GM19099 (cell line): ENCODE results near the gene AVPR2.

Source experiments
- POLR2A ChIP-seq: IDR thresholded peaks from 3 replicates; pipeline ENCODE4 v1.6.1; 2011; ENCODE audit warnings: low read depth; ENCODE audit not compliant: insufficient read length; ENCODE audit errors: extremely low read depth

AVPR2 gene

DNA sequence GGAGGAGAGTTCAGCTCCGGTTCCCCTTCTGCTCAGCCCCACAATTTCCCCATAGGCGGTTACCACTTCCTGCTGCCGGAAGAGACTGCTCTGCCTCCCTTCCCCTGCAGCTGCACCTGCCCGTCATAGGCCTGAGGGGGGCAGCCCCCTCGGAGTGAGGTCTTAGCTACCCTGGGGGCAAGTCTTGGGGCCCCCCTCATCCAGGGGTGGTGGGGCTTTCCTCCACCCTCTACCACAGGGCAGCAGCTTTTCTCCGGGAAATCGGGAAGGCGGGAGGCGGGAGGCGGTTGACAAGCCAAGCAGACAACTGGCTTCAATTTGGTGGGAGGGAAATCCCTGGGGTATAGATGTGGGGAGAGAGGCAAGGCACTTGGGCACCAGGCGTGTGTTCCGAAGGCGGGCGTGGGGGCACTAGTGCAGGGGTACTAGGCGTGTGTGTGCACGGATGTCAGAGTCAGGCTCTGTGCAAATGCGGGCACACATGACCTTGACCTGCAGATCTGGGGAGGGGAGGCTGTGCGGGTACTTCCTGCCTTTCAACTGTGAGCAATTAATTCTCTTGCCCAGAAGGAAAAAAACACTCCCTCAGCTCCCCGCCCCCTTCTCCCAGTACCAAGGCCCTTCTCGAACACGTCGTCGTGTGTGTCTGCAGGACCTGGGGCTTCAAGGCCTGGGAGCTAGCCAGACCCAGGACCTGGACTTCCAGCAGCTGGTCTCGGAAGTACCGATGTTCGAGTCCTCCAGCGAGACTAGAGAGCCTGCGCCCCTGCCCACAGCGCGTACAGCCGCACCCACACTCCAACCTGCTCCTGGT is 22.6 kb downstream of the AVPR2 start:
- peak; percentile 47 for TF ChIP-seq POLR2A

DNA sequence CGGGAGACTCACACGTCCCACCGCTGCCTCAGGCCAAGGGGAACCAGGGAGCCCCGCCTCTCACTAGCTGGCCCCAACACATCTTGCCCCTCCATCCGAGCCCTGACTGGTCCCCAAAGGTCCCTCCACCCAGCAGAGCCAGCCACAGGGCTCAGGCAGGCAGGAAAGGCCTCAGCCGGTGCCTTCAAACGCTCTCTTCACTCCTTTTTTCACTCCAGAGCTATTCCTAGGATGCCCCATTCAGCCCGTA is 23.1 kb downstream of the AVPR2 start:
- no peak for TF ChIP-seq POLR2A

DNA sequence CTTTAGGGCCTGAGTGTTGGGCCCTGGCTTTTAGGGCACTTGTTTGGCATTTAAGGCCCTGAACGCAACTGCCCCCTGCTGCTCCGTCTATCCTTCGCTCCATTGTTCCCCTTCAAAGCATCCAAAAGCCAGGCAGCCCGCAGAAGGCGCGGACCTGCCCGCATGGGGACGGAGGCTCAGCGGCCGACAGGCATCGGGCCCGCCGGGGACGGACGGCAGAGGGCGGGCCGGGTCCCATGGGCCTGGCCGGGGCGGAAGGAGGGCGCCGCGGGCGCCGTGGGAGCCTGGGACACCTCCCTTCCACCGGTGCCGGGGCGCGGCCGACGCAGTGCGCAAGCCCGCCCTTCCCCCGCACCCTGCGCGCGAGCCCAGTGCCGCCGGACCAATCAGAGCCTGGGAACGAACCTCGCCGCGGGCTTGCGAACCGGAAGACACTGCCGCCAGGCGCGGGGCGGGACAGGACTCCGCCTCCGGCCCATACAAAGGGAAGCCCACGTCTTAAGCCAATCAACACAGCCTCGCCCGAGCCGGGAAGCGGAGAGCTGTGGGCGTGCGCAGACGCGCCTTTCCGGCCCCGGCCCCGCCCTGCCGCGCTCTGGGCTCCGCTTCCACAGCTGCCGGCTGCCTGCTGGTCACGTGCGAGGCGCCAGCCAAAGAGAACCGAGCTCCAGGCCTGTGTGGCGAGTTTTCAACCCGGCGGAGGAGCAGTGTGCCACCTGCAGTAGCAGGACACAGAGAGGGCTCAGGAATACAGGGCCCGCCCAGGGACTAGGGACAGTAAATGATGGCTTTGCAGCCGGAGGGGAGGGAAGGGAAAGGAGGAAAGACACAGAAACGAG is 23.7 kb downstream of the AVPR2 start:
- peak; percentile 73 for TF ChIP-seq POLR2A

DNA sequence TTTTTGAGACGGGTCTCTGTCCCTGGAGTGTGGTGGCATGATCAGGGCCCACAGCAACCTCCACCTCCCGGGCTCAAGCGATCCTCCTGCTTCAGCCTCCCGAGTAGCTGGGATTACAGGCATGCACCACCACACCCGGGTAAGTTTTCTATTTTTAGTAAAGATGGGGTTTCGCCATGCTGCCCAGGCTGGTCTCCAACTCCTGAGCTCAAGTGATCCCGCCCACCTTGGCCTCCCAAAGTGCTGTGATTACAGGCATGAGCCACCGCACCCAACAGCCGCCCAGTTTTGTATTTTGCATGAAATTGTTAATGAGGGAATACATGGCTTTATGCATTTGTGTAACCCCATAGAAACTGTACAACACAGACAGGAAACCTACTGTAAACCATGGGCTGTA is 24.4 kb downstream of the AVPR2 start:
- no peak for TF ChIP-seq POLR2A

DNA sequence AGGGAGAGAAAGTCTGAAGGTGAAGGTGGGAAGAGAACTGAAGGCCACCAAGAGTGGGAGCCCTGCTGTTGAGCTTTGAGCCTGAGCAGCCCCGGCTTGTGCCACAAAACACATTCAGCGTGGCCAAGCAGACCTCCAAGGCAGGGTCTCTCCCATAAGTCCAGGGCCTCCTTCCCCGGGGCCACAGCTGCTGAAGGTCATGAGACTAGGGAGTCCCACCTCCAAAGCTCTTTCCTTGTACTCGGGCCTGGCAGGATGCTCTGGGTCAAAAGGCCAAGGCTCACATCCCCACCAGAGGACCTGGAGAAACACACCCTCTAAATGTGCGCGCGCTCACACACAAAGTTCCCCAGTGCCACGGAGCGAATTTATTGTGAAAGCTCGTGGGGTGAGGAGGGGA is 25.1 kb downstream of the AVPR2 start:
- no peak for TF ChIP-seq POLR2A

DNA sequence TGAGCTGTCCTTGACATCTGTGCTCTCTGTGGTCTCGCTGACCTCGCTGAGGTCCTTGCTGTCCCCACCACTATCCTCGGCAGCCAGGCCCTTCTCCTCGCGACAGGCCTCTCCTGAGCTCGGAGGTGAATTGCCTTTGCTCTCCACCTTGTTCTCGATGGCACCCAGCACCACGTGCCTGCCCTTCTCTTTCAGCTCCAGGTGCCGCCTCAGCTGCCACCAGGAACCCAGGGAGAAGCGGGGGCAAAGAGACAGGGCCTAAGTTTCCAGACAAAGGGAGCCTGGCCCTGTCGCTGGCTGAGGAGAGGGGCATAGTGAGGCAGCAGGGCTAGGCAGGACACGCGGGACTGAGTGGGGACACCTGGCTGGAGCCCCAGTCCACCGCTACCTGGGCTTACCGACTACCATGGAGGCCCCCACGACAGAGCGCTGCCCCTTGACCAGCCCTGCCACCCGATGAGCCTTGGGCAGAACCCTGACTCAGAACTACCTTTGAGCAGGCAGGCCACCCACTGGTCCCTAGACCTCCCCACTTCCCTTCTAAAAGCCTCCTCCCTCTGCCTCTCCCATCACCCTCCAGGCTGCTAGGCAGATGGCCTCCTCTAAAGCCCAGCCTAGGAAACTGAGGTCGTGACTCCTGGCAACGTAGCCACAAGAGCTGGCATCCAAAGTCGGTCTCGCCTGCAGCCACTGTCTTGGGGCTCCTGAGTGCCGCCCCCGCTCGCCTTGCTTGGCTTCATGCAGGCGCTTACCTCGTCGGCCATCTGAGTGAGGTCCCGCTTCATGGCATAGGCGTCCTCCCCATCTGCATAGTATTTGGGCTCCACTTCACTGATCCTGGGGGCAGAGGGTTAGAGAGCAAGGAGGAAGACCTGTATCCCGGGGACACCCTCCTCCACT is 25.8 kb downstream of the AVPR2 start:
- no peak for TF ChIP-seq POLR2A

DNA sequence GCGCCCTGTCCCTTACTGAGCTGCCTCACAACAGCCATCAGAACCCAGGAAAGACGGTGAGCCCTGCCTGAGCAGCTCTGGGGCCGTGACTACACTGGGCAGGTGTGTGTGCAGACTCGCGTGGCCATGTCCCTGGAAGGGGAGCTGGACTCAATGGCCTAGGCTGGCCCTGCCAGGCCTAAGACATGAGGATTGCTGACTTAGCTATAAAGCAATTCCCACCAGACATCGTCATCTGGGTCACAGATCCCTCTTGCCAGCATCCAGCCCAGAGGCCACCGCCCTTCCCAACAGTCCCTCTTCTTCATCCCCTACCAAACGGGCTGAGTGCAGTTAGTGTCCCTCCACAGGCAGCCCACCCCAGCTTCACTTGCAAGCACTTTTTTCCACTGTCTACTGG is 26.7 kb downstream of the AVPR2 start:
- TF ChIP-seq POLR2A: no peak

DNA sequence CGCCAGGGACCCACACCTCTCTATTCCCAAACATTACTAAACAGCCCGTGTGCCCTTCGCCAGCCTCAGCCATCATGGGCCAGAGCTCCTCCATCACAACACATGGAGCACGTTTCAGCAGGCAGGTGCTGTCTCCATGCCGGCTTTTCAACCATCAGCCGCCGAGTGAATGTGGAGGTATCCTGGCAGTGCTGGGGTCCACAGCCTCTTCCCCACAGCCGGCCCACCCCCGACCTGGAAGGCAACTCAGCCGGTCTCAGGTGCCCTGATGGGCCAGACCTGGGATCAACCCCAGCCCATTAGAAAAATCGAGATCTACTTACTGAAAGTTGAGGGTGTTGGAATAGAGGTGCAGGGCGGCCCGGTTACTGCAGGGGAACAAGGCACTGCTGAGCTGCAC is 27.3 kb downstream of the AVPR2 start:
- no peak for TF ChIP-seq POLR2A

DNA sequence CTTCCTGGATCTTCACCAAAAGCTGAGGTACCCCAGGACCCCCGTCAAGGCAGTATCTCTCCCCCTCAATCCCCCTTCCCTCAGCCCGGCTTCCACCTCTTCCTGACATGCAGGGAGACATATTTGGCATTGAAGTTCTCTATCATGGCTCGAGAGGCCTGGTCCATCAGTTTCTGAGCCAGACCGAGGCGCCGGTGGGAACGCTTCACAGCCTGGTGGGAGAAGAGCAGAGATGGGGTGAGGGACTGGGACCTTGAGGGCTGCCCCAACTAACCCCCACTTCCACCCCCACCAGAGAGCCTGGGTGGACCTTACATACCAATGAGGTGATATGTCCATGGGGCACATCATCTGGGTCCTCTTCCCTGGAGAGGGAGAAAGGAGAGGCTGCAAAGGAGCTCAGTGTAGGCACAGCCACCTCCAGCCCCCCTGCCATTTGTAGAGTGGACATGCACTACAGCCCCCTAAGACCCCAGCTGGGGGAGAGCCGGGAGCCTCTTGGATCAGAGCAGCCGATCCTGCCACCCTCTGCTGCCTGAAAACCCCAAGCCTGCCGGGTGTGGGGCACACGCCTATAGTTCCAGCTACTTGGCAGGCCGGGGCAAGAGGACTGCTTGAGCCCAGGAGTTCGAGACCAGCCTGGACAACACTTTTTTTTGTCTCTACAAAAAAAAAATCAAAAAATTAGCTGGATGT is 27.9 kb downstream of the AVPR2 start:
- no peak for TF ChIP-seq POLR2A

DNA sequence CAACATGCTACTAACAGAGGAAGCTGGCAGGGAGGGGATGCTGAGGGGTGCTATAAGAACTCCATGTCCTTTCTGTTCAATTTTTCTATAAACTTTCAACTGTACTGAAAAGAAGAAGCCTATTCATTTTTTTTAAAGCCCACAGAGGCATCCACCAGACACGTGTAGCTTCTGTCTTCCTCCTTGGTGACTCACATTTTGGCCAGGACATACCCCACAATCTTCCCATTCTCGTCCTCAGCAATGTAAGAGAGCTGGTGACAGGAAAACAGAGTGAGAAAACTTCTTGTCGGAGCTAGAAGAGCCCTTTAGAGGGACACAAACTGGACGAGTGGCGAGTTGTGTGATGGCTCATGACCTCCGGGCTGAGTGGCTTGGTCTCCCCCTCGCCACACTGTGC is 29.3 kb downstream of the AVPR2 start:
- TF ChIP-seq POLR2A: no peak

DNA sequence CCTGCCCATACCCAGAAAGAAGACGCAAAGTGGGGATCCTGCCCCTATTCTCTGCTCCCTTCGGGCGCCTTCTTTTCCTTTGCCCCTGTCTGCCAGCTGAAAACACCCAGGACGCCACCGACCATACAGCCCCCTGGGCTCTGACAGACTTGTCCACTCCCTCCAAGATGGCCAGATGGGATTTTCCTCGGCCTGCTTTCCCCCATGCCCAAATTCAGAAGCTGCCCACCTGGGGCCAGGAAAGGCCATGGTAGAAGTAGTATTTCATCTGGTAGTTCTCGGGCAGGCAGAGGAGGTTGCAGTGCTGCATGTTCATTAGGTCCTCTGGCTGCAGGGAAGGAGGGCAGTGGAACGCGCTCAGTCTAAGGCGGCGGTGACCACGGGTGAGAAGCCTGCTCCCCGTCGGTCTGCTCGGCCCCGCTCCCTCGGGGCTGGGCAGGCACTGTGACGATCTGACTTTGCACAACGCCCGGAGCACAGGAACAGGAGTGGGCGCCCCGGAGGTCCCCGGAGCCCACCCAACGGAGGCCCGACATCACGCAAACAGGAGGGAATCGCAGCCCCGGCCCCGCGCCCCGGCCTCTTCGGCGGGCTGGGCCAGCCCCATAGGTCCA is 29.8 kb downstream of the AVPR2 start:
- no peak for TF ChIP-seq POLR2A

DNA sequence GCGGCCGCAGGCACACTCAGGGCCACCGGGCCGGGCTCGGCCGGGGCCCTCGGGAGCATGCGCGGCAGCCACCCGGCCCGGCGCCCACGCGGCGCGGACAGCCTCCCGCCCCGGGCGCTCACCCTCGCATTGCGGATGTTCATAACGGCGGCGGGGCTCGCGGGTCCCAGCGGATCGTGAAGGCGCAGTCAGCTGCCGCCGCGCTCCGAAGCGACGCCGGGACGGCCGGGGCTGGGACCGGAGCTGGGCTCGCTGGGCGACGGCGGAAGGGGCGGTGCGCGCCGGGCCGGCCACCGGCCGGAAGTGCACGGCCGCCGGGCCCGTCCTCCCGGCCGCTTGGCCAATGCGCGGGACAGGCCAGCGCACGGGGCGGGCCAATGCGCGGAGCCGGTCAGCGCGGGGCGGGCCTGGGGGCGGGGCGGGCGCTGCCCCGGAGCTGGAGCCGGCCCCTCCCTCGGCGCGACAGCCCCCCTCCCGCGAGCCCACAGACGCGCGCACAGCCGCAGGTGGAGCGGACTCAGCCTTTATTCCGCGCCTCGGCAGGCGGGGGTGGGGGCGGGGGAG is 30.4 kb downstream of the AVPR2 start, which contains the start of gene NAA10:
Gene NAA10, minus strand, starts transcription at position 276 of the 564 bp plus-strand sequence. Its CDS starts 133 bp downstream, at position 143.
- TF ChIP-seq POLR2A: peak; percentile 60

DNA sequence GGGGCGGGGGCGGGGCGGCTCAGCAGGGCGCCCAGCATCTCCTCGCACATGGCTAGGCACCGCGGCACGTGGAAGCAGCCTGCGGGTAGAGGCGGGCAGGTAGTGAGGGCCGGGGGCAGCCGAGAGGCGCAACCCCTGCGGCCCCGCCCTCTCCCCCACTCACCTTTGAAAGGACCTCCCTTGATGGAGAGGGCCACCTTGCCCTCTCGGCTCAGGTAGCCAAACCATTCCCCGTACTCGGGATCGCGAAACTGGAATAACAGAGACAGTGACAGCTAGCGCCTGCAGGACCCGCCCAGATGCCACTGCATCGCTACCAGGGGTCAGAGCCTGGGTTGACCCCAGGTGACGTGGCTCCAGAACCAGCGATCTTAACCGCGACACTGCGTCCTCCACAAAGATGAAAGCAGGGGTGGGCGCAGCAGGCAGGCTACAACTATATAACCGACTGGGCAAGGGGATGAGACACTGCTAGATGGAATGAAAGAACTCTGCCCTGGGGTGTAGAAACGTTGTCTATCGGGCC is 30.9 kb downstream of the AVPR2 start:
- TF ChIP-seq POLR2A: no peak

DNA sequence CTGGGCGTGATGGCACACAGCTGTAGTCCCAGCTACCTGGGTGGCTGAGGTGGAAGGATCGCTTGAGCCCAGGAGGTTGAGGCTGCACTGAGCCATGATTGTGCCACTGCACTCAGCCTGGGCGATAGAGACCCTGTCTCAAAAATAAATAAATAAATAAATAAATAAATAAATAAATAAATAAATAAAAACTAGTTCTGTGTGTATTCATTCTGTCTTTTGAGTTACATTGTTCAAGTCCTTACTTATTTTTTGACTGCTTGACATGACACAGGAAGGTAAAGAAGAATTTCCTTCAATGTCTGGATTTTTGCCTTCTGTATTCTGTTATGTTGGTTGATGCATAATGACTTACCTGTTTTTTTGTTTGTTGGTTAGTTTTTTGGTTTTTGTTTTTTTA is 32.6 kb downstream of the AVPR2 start:
- TF ChIP-seq POLR2A: no peak

DNA sequence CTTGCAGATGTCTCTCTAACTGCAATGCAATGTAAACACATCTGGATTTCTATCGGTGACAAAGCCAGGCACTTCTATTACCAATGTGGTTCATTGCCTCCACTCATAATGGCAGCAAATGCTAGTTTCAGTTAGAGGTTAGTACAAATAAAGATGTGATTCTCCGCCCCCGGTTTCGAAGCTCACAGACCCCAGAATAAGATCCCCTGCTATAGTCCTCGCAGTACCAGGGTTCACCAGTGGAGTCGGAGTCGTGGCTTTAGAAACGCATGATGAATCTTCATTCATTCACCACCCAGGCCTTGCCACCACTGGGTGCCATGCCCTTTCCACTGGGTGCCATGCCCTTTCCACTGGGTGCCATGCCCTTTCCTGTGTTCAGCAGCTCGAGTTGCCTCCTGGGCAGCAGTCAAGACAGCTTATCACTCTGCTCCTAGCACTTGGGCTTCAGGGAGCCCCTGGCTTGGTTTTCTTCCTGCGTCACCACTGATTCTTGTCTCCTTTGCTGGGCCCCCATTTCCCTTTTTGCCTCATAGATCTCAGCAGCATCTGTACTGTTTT is 33.8 kb downstream of the AVPR2 start:
- TF ChIP-seq POLR2A: no peak
